H1 (cell line): ENCODE data around the gene CTSC. TPM values are rescaled to one million over a fixed set of nuclear protein-coding genes. Genes with fewer than 3 reads are reported as not detected.

ENCODE experiments used
- CTCF ChIA-PET: fragments of 300-600 bp; sonication (Branson Sonifier 250); formaldehyde crosslinking; loops from one replicate; lab custom pipeline; 2021; ENCODE audit not compliant: partially characterized antibody; lab: Charles Lee
- POLR2A ChIA-PET: fragments of 300-600 bp; sonication (Branson Sonifier 250); formaldehyde crosslinking; loops from one replicate; lab custom pipeline; 2021; ENCODE audit warnings: inconsistent platforms; ENCODE audit not compliant: partially characterized antibody; lab: Charles Lee
- DNase-seq, 2 experiments: peaks; one replicate each; pipeline versions ENCODE4 v3.0.0 to v3.0.0-alpha.2; 2010 to 2022; ENCODE audit warnings: low spot score in 2 of 2, low read depth in 1 of 2, mixed read lengths in 1 of 2
- FAIRE-seq: peaks from 2 replicates; lab custom pipeline; 2011; peaks lifted over from hg19 to GRCh38; lab: Jason Lieb, UNC
- H2AFZ ChIP-seq: 2 replicates; pipeline ENCODE4 v1.8.1; 2012; ENCODE audit warnings: low read length, inconsistent platforms
- H2AK5ac ChIP-seq: 2 replicates; pipeline ENCODE4 v1.6.1; 2013; ENCODE audit warnings: low read depth, low read length
- H2BK120ac ChIP-seq: replicated peaks from 2 replicates; pipeline ENCODE3; 2013; ENCODE audit warnings: low read depth, low read length, inconsistent platforms
- H2BK12ac ChIP-seq: 2 replicates; pipeline ENCODE4 v1.6.1; 2013; ENCODE audit warnings: low read depth, low read length
- H2BK15ac ChIP-seq: 2 replicates; pipeline ENCODE4 v1.6.1; 2013; ENCODE audit warnings: low read length
- H2BK20ac ChIP-seq: 2 replicates; pipeline ENCODE4 v1.6.1; 2013; ENCODE audit warnings: low read length
- H2BK5ac ChIP-seq: 2 replicates; pipeline ENCODE4 v1.6.1; 2013; ENCODE audit warnings: low read depth, low read length
- H3K14ac ChIP-seq: 2 replicates; pipeline ENCODE4 v1.6.1; 2013; ENCODE audit warnings: inconsistent platforms; ENCODE audit not compliant: insufficient read length
- H3K18ac ChIP-seq: 2 replicates; pipeline ENCODE4 v1.6.1; 2013; ENCODE audit warnings: low read length; ENCODE audit errors: extremely low read depth
- H3K23ac ChIP-seq: 2 replicates; pipeline ENCODE4 v1.6.1; 2013; ENCODE audit warnings: inconsistent platforms; ENCODE audit not compliant: insufficient read length
- H3K23me2 ChIP-seq: 2 replicates; pipeline ENCODE4 v1.6.1; 2013; ENCODE audit warnings: low read depth, low read length
- H3K27ac ChIP-seq: 2 replicates; pipeline ENCODE4 v1.6.1; 2011; ENCODE audit warnings: low read depth, low read length, inconsistent platforms
- H3K27me3 ChIP-seq, 4 experiments: replicated peaks in 1 of 4; 1 replicate in 1 of 4; 2 replicates in 3 of 4; pipeline versions ENCODE4 v1.6.1 to v1.8.1; 2011 to 2013; ENCODE audit warnings: low read length in 3 of 4, mild to moderate bottlenecking in 3 of 4, inconsistent platforms in 2 of 4, mixed read lengths in 2 of 4, moderate library complexity in 1 of 4; ENCODE audit not compliant: control insufficient read depth in 3 of 4, insufficient read depth in 3 of 4; ENCODE audit errors: extremely low read depth in 1 of 4
- H3K36me3 ChIP-seq, 4 experiments: 2 replicates each; pipeline versions ENCODE4 v1.6.1 to v1.8.1; 2011 to 2013; ENCODE audit warnings: mild to moderate bottlenecking in 4 of 4, low read length in 3 of 4, moderate library complexity in 2 of 4, control low read depth in 1 of 4, inconsistent platforms in 1 of 4; ENCODE audit not compliant: insufficient read depth in 4 of 4, control insufficient read depth in 2 of 4
- H3K4ac ChIP-seq: replicated peaks from 2 replicates; pipeline ENCODE3; 2013; ENCODE audit warnings: low read length, low read depth, mixed read lengths, inconsistent platforms; ENCODE audit not compliant: insufficient read length
- H3K4me1 ChIP-seq, 4 experiments: replicated peaks in 1 of 4; 1 replicate in 1 of 4; 2 replicates in 3 of 4; pipeline versions ENCODE4 v1.6.1 to v1.8.1; 2011 to 2013; ENCODE audit warnings: low read length in 3 of 4, inconsistent platforms in 2 of 4, mixed read lengths in 1 of 4; ENCODE audit not compliant: insufficient read depth in 4 of 4, control insufficient read depth in 3 of 4
- H3K4me2 ChIP-seq, 2 experiments: 2 replicates each; pipeline versions ENCODE4 v1.6.1 to v1.8.1; 2011 to 2013; ENCODE audit warnings: low read depth in 2 of 2, low read length in 2 of 2, control low read depth in 1 of 2, inconsistent platforms in 1 of 2, mild to moderate bottlenecking in 1 of 2; ENCODE audit not compliant: insufficient read depth in 1 of 2
- H3K4me3 ChIP-seq, 4 experiments: fragments of 200-600, 300-600 bp in 1 of 4; sonication (generic), shearing (Covaris generic), sonication (Bioruptor Twin) in 1 of 4; 2 replicates each; pipeline versions ENCODE4 v1.5.1 to v1.8.1; 2011 to 2016; ENCODE audit warnings: low read length in 4 of 4, low read depth in 3 of 4, control low read depth in 2 of 4, inconsistent platforms in 2 of 4, mild to moderate bottlenecking in 2 of 4, mixed read lengths in 1 of 4, moderate library complexity in 1 of 4; ENCODE audit not compliant: insufficient read depth in 2 of 4; ENCODE audit errors: extremely low read depth in 1 of 4
- H3K56ac ChIP-seq: replicated peaks from 2 replicates; pipeline ENCODE3; 2013; ENCODE audit warnings: low read depth, mild to moderate bottlenecking, mixed read lengths, low read length, inconsistent platforms; ENCODE audit not compliant: insufficient read length
- H3K79me1 ChIP-seq: 2 replicates; pipeline ENCODE4 v1.6.1; 2013; ENCODE audit warnings: low read depth, low read length, control low read depth
- H3K79me2 ChIP-seq, 2 experiments: 2 replicates each; pipeline versions ENCODE4 v1.6.1 to v1.8.1; 2012 to 2013; ENCODE audit warnings: low read length in 2 of 2, mild to moderate bottlenecking in 2 of 2, inconsistent platforms in 1 of 2; ENCODE audit not compliant: insufficient read depth in 2 of 2, control insufficient read depth in 1 of 2
- H3K9ac ChIP-seq, 4 experiments: replicated peaks in 1 of 4; 1 replicate in 1 of 4; 2 replicates in 3 of 4; pipeline versions ENCODE4 v1.6.1 to v1.8.1; 2011 to 2013; ENCODE audit warnings: low read depth in 3 of 4, low read length in 3 of 4, control low read depth in 2 of 4, mild to moderate bottlenecking in 2 of 4, moderate library complexity in 2 of 4, inconsistent platforms in 1 of 4; ENCODE audit errors: extremely low read depth in 1 of 4
- H3K9me3 ChIP-seq, 2 experiments: 2 replicates each; pipeline versions ENCODE4 v1.6.1 to v1.8.1; 2012 to 2013; ENCODE audit warnings: mild to moderate bottlenecking in 2 of 2, moderate library complexity in 2 of 2, control low read depth in 1 of 2, inconsistent platforms in 1 of 2, low read depth in 1 of 2, low read length in 1 of 2, mixed read lengths in 1 of 2; ENCODE audit not compliant: insufficient read depth in 2 of 2
- H4K20me1 ChIP-seq, 2 experiments: replicated peaks in 1 of 2; 2 replicates each; pipeline versions ENCODE3 to v1.8.1; 2011 to 2013; ENCODE audit warnings: inconsistent platforms in 2 of 2, low read length in 2 of 2, mild to moderate bottlenecking in 1 of 2; ENCODE audit not compliant: insufficient read depth in 2 of 2, control insufficient read depth in 1 of 2
- H4K5ac ChIP-seq: 2 replicates; pipeline ENCODE4 v1.6.1; 2013; ENCODE audit warnings: low read length, low read depth, mixed read lengths, inconsistent platforms; ENCODE audit not compliant: insufficient read length
- H4K8ac ChIP-seq: 2 replicates; pipeline ENCODE4 v1.8.0; 2013; ENCODE audit warnings: mild to moderate bottlenecking, moderate library complexity, low read length, inconsistent platforms; ENCODE audit not compliant: insufficient read depth; ENCODE audit errors: extremely low read depth
- H4K91ac ChIP-seq: replicated peaks from 2 replicates; pipeline ENCODE3; 2013; ENCODE audit warnings: low read length, mixed read lengths, inconsistent platforms; ENCODE audit not compliant: insufficient read length
- KDM1A ChIP-seq: fragments of 200-600, 300-600 bp; sonication (generic); IDR thresholded peaks from 2 replicates; pipeline ENCODE4 v1.7.1; 2016; ENCODE audit warnings: mild to moderate bottlenecking, low read length, borderline replicate concordance
- WGBS, 2 experiments: shearing (Covaris generic) in 1 of 2; methylation state at CpG; one replicate each; pipeline versions ENCODE4 v1.1.6 to v1.1.7; 2013 to 2015; ENCODE audit warnings: low lambda C conversion rate in 2 of 2, mixed read lengths in 2 of 2, inconsistent platforms in 1 of 2, low coverage in 1 of 2, missing lambda C conversion rate in 1 of 2; ENCODE audit not compliant: insufficient replicate concordance in 2 of 2, insufficient coverage in 1 of 2, insufficient read length in 1 of 2; ENCODE audit errors: extremely low coverage in 1 of 2, missing lambda C conversion rate in 1 of 2; 5-methylcytosine and 5-hydroxymethylcytosine counted together
- polyA plus RNA-seq, 7 experiments: library from polyadenylated mRNA; depleted of rRNA in 3 of 7; stranded (reverse) in 5 of 7; unstranded in 2 of 7; fragments of >200 nt in 5 of 7; fragments of 200-250 nt in 2 of 7; gene quantifications; 1 replicate in 5 of 7; 2 replicates in 1 of 7; 4 replicates in 1 of 7; pipeline versions ENCODE4 v1.2.1 to v1.2.3, GENCODE V29; 2011 to 2013; ENCODE audit warnings: missing spikeins in 2 of 7, mixed read lengths in 2 of 7
- total RNA-seq: library from RNA; stranded (reverse); fragmentation: NEBNext Ultra II Directional; extraction: Animal tissue kit (Norgen Biotek cat#: 25700); gene quantifications from 2 replicates; pipeline ENCODE4 v1.2.1, GENCODE V29; 2021

The CTSC gene
- total and polyA plus RNA-seq, 2 of the 8 experiments (the other 6 are each of a cell fraction or from before 2014, with no cell fraction given): 347 to 369 TPM

DNA sequence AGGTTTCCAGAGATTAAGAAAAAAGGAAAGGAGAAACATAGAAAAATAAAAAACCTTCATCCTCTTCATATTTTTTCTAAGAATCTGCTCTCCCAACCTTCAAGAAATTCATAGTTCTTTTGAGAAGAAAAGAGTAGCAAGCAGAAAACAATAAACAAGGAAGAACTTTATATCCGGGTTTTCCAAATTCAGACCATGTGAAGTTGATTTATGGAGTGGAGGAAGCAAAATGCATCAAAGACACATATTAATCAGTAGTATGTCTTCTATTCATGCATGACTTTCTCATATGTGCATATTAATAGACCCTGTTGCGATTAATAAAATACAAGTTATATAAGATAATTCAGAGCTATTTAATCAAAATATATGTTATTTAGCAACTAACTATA, 20.5 kb upstream of the CTSC start:
- Histone ChIP-seq H2AFZ (no peak overlapping the region), H3K23ac (no peak overlapping the region), H3K79me1 (no peaks in the 10 kb centered on the region), H3K27ac (no peak overlapping the region), H3K4ac (no peak overlapping the region), H3K4me3 (no peak overlapping the region), H2BK15ac (no peak overlapping the region), H2BK120ac (no peak overlapping the region), H2BK20ac (no peak overlapping the region), H3K56ac (no peak overlapping the region), H3K27me3 (no peaks in the 10 kb centered on the region), H4K5ac (no peak overlapping the region), H4K8ac (no peak overlapping the region), H3K18ac (no peak overlapping the region), H3K9ac (no peak overlapping the region), H3K4me2 (no peak overlapping the region), H2BK12ac (no peak overlapping the region), H2AK5ac (no peak overlapping the region), H3K79me2 (no peaks in the 10 kb centered on the region), H3K23me2 (no peaks in the 10 kb centered on the region), H3K14ac (no peak overlapping the region), H3K4me1 (peaks cover 0 to 5% (median 2%) of the 10 kb centered on the region in 4 experiments; a peak in 1 of 7 replicates), H4K91ac (no peak overlapping the region), H3K9me3 (no peaks in the 10 kb centered on the region), H2BK5ac (no peak overlapping the region), H3K36me3 (no peaks in the 10 kb centered on the region)
- no peak for DNase-seq
- ChIA-PET CTCF (interaction anchor here (0.8 to 1.4 kb wide), 2 partner anchors 16 to 126 kb away, joined by 3 to 5 read pairs; no protein-coding TSS in a partner anchor), POLR2A (interaction anchor here (1.9 kb wide), 1 partner anchor 21 kb away, joined by 7 read pairs; the partner anchor contains the start of gene CTSC)
- 86% methylated on average over 2 of the region's 2 CpGs; no CpG with 5 or more reads in 1 of the 2 experiments for WGBS, 2 experiments
- no peak for FAIRE-seq
- no peak for TF ChIP-seq KDM1A
- TF ChIP-seq, all 59 proteins: peak for 0
- H4K20me1 ChIP-seq: no peaks in the 10 kb centered on the region
